ENCODE measurements around the gene RNF220. TPM values are rescaled to one million over a fixed set of nuclear protein-coding genes. Genes with fewer than 3 reads are reported as not detected.

Gene RNF220
- polyA plus RNA-seq, 1 donor from 2014 or later, result 142 TPM

- no peak overlapping the region for H3K4me3 ChIP-seq (ENCODE audit: low read length)
- no peak overlapping the region for H3K9ac ChIP-seq (ENCODE audit: low read length)
- no peak overlapping the region for H3K27ac ChIP-seq (ENCODE audit: low read length)
Observed at GRCh38 chr1:44377925-44378784, 26.9 kb upstream of the RNF220 start.

GRCh38 chr1:44380666-44381177, 24.3 kb upstream of the RNF220 start:
- Histone ChIP-seq H3K79me2 (replicated peaks; ENCODE audit: insufficient read depth, low read length) (no peaks in the 10 kb centered on the region), H3K9me2 (ENCODE audit: insufficient read depth, low read length) (no peaks in the 10 kb centered on the region), H3K4me2 (ENCODE audit: low read length) (no peak overlapping the region), H3F3A (ENCODE audit: insufficient read depth, low read length, poor library complexity, severe bottlenecking) (no peaks in the 10 kb centered on the region), H3K4me3 (ENCODE audit: low read length) (no peak overlapping the region), H3K36me3 (ENCODE audit: insufficient read depth, low read length) (no peaks in the 10 kb centered on the region), H3K9ac (ENCODE audit: low read length) (no peak overlapping the region), H3K27ac (ENCODE audit: low read length) (no peak overlapping the region), H3K27me3 (ENCODE audit: insufficient read depth, low read depth, low read length) (no peaks in the 10 kb centered on the region), H2AFZ (ENCODE audit: low read depth, low read length) (no peak overlapping the region), H3K9me3 (ENCODE audit: low read length) (no peaks in the 10 kb centered on the region), H4K20me1 (ENCODE audit: insufficient read depth) (no peaks in the 10 kb centered on the region)
- TF ChIP-seq SMC3 (conservative IDR thresholded peaks at IDR 0.05; ENCODE audit: poor library complexity), result no peak
- TF ChIP-seq RAD21 (conservative IDR thresholded peaks at IDR 0.05), result no peak
- TF ChIP-seq CTCF (IDR thresholded peaks at IDR 0.05; ENCODE audit: poor library complexity, severe bottlenecking), result no peak
- TF ChIP-seq TAF1 (IDR thresholded peaks at IDR 0.05; ENCODE audit: low read depth), result no peak
- no peak for TF ChIP-seq REST (IDR thresholded peaks at IDR 0.05; ENCODE audit: borderline replicate concordance)

More at GRCh38 chr1:44377925-44378784, 26.9 kb upstream of the RNF220 start:
- Histone ChIP-seq H3K36me3 (ENCODE audit: insufficient read depth, low read length) (no peaks in the 10 kb centered on the region), H3K79me2 (replicated peaks; ENCODE audit: insufficient read depth, low read length) (no peaks in the 10 kb centered on the region), H3K9me2 (ENCODE audit: insufficient read depth, low read length) (no peaks in the 10 kb centered on the region), H3K9me3 (ENCODE audit: low read length) (no peaks in the 10 kb centered on the region), H3K4me2 (ENCODE audit: low read length) (no peak overlapping the region), H3F3A (ENCODE audit: insufficient read depth, low read length, poor library complexity, severe bottlenecking) (no peaks in the 10 kb centered on the region), H3K27me3 (ENCODE audit: insufficient read depth, low read depth, low read length) (no peaks in the 10 kb centered on the region), H4K20me1 (ENCODE audit: insufficient read depth) (no peaks in the 10 kb centered on the region), H2AFZ (ENCODE audit: low read depth, low read length) (no peak overlapping the region)
- TF ChIP-seq REST (IDR thresholded peaks at IDR 0.05; ENCODE audit: borderline replicate concordance) (no peak), EZH2 (IDR thresholded peaks at IDR 0.05; ENCODE audit: borderline replicate concordance, insufficient read depth, low read length, poor library complexity, severe bottlenecking) (no peak), CTCF (IDR thresholded peaks at IDR 0.05; ENCODE audit: poor library complexity, severe bottlenecking) (peak; percentile 16), POLR2AphosphoS5 (IDR thresholded peaks at IDR 0.05) (no peak), EP300 (conservative IDR thresholded peaks at IDR 0.05; ENCODE audit: poor library complexity, severe bottlenecking) (no peak), SMC3 (conservative IDR thresholded peaks at IDR 0.05; ENCODE audit: poor library complexity) (no peak)
